DMS53 (cell line): Measurements from ENCODE around the gene FOXQ1.
A peak's percentile ranks its signal among the peaks of the same experiment; 100 is the strongest.

Experiments used
- DNase-seq: peaks from one replicate; lab custom pipeline; 2025; lab: John Stamatoyannopoulos, UW

Gene FOXQ1

GRCh38 chr6:1363298-1363697 is 51.4 kb downstream of the FOXQ1 start:
- no peak for DNase-seq

- DNase-seq, result peak; percentile 13
Observed at GRCh38 chr6:1363729-1364572, 52.1 kb downstream of the FOXQ1 start.
